ENCODE results near the gene GNA12.
"Not testable (repeated sequence)": the region's sequence is repeated elsewhere in the genome, so short reads cannot be mapped to it uniquely, and the experiment has no call there.

The GNA12 gene

DNA sequence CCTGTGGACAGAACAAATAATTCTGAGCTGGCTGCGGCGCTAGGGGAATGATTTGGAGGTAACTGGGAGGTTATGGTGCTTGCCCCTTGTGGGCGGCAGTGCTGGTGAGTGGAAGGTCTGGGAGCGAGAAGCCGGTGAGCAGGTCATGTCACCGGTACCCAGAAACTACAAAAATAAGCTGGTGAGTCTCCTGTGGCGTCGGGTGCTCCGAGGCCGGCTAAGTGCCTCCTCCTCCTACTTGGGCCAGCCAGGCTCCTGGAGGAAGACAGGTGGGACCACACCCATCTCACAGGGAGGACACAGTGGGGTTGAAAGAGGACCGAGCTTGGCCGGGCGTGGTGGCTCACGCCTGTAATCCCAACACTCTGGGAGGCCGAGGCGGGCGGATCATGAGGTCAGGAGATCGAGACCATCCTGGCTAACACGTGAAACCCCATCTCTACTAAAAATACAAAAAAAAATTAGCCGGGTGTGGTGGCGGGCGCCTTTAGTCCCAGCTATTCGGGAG lies 152.1 kb downstream of the GNA12 start:
- not testable (repeated sequence) for DNase-seq (ENCODE audit: low spot score)

DNA sequence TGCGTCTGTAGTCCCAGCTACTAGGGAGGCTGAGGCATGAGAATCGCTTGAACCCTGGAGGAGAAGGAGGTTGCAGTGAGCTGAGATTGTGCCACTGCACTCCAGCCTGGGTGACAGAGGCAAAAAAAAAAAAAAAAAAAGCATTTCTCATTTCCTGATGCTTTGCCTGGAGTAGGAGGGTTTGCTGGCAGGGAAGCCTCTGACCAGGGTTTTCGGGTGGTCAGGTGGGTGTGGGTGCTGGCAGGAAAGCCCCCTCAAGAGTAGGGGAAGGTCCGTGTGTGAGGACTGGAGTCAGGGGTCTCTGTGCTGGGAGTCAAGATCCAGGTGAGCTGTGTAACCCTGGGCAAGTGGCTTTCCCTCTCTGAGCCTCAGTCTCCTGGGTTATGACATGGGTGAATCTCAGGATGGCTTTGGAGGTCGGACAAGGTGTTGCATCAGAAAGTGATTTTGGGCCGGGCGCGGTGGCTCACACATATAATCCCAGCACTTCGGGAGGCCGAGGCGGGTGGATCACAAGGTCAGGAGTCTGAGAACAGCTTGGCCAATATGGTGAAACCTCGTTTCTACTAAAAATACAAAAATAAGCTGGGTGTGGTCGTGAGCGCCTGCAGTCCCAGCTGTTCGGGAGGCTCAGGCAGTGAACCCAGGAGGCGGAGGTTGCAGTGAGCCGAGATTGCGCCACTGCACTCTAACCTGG lies 152.9 kb downstream of the GNA12 start:
- DNase-seq (ENCODE audit: low spot score) = no peak

GRCh38 chr7:2689951-2690705 lies 154.0 kb downstream of the GNA12 start:
- DNase-seq (ENCODE audit: low spot score) = no peak

DNA sequence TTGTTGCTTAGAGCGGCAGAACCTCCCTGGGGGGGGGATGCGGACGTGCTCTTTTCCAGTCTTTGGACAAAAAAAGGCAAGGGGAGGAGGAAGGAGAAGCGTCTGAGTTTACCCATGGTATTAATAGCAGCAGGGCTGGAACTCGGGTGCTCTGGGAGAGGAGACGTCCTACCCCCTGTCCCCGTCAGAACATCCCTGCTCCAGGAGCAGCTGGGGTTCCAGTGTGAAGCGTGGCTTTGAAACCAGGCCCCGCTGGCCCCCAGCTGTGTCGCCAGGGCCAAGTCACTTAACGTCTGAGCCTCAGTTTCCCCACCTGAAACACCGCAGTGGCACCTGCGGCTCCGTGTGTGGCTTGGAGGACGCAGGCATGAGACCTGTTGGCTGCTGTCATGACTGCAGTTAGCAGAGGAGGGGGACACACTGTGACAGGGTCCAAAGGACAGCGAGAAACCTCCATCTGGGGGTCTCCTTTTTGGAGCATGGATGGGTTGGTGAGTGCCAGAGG lies 154.7 kb downstream of the GNA12 start:
- DNase-seq (ENCODE audit: low spot score) = no peak

DNA sequence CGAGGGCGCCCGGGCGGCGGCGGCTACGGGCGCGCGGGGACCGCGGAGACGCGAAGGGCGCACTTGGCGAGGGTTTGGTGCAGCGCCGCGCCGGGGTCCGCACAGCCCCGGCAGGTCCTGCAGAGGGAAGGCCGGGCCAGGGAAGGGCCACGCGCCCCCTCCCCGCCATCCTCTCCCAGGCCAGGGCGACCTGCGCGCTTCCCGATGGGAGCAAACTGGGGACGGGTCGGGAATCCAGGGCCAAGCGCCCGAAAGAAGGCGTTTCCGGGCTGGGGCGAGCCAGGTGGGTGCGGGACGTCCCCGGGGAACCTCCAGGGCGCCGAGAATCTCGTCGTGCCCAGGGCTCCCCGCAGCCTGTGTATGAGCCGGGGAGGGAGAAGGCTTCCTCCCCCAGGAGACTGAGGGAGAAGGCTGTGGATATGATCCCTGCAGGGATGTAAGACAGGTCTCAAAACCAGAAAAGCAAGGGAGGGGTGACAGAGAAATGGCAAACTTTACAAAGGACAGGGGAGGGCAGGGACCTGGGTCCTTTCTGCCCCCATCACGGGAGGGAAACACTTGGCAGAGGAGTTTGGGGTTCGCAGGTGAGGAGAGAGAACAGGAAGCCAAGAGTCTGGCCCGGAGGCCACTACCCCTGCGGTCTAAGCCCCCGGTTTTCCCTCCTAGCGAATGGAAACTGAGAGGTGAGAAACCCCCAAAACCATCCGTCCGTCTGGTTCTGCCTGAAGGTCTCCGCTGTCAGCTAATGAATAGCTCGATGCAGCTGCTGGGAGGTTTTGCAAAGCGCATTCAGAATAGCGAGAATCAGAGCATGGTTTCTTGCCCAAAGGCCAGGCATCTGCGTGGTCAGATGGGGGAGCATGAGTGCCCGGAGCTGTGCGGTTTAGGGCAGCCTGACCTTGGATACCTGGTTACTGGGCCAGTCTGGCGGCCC lies 155.4 kb downstream of the GNA12 start:
- no peak for DNase-seq (ENCODE audit: low spot score)

DNA sequence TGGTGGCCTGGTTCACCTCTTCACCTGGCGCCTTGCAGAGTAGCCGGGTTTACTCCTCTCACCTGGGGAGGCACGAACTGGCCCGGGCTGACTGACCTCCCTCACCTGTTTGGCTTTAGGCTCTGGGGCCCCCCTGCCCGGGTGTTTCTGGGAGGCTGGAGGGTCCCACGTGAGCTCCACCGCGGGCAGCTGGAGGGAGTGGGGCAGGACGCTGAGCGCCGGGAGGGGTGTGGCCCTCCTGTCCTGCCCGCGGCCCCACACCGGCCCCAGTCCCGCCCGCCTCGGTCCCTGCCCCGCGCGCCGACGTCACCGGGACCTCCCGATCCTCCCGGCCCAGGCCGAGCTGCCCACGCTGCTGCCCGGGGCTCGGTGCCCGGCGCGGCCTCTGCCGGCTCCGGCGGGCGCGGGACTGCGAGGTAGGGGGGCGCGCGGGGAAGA lies 156.2 kb downstream of the GNA12 start, which contains the start of gene AMZ1:
Gene AMZ1 (plus strand): TSS at position 322 of the 438 bp plus-strand sequence. CDS start 12,250 bp downstream, outside the sequence.
- no peak for DNase-seq (ENCODE audit: low spot score)

- no peak for DNase-seq (ENCODE audit: low spot score)
Observed at GRCh38 chr7:2687338-2687869, 156.7 kb downstream of the GNA12 start.

DNA sequence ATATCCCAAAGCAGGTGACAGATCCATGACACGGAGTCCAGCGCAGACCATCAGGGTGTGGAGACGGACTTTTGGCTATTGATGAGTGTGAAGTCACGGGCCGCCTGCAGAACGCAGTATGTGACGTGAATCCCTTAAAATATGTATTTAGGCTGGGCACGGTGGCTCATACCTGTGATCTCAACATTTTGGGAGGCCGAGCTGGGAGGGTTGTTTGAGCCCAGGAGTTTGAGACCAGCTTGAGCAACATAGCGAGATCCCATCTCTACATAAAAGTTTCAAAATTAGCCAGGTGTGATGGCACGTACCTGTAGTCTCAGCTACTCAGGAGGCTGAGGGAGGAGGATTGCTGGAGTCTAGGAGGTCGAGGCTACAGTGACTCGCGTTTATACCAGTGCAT lies 158.0 kb downstream of the GNA12 start:
- DNase-seq (ENCODE audit: low spot score) = no peak

DNA sequence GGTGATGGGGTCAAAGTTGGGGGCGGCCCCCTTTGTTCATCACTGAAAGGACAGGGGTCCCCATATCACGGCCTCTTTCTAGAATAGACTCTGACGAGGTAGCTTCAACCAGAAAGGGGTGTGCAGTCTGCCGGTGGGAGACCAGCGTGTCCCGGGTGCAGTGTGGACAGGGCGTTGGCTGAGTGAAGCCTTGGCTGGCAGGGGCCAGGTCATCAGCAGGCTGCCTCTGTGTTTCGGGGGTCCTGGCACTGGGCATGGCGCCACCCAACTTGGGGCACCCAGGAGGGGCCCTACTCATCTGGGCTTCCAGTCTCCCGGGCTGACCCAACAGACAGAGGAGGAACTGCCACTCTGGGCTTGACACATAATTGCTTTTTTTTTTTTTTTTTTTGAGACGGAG lies 159.6 kb downstream of the GNA12 start:
- no peak for DNase-seq (ENCODE audit: low spot score)

DNA sequence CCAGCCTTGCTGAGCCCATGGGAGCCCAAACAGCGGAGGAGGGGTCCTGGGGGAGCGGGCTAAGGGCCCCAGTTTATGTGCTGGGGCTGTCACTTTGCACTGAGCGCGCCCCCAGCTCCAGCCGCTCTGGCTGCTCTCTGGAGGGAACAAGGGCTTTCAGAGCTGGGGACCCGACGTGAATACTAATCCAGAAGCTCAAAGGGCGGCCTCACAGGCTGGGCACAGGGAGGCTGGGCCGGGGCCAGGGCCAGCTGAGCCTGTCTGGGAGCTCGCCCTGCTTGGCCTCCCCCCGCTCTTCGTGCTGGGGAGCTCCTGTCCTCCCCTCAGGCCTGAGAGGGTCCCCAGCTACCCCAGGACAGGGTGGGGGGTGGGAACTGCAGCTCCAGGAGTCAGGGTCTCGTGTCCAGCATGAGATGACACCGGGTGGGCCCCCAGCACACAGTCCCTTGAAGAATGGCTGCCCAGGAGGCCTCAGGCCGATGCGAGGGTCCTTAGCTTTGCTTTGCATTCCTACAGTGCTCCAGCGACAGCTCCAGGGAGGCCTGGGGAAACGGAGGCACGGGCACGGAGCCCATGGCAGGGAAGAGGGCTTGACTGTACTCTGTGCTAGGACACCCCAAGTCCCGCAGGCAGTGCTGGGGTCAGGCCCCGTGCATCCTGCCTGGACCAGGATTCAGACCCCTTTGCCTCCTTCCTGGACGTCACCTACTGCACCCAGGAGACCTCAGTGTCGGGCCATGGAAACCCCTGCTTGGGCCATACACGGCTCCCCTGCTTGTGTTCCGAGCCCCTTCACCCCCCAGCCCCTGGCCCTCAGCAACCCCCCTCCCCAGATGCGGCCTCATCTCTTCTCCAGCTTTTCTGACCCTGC lies 161.9 kb downstream of the GNA12 start:
- DNase-seq (ENCODE audit: low spot score) = no peak

DNA sequence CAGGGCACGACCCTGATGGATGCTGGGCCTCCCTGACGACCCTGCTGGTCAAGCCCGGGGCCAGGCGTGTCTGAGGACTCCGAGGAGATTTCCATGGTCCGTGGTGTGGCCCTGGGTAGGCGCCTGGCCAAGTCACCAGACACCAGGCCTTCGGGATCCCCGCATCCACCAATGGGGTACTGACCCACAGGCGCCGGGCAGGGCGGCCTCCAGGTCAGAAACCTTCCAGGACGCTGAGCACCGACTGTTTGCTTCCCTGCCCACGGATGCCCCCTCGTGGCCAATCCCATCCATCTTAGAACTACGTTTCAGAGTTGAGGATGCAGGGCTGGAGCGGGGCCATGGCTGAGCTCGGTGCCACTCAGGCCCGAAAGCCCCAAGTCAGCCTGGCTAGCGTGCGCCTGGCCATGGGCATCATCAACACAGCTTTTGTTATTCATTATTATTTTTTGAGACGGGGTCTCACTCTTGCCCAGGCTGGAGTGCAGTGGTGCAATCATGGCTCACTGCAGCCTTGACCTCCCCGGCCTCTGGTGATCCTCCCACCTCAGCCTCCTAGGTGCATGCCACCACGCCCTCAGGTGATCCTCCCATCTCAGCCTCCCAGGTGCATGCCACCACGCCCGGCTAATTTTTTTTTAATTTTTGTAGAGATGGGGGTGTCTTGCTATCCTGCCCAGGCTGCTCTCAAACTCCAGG lies 163.2 kb downstream of the GNA12 start:
- peak; percentile 43 for DNase-seq (ENCODE audit: low spot score)

DNA sequence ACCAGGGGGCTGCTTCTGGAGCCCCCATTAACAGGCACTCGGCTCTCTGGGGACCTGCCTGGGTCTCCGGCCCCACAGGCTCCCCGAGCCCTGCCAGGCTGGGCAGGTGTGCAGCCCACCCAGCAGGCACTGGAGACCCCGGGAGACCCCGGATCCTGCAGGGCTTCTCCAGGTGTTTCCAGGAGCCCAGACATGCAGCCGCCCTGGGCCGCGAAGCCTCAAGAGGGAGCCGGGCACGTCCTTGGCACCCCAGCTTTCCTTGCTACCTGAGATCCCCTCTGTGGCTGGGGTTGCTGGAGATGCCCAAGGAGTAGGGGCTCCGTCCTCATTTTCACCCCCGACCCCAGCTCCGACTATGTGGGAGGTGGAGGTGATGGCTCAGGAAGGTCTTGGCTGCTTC lies 163.9 kb downstream of the GNA12 start:
- no peak for DNase-seq (ENCODE audit: low spot score)

- not testable (repeated sequence) for DNase-seq (ENCODE audit: low spot score)
Observed at GRCh38 chr7:2679135-2680127, 164.7 kb downstream of the GNA12 start.

DNA sequence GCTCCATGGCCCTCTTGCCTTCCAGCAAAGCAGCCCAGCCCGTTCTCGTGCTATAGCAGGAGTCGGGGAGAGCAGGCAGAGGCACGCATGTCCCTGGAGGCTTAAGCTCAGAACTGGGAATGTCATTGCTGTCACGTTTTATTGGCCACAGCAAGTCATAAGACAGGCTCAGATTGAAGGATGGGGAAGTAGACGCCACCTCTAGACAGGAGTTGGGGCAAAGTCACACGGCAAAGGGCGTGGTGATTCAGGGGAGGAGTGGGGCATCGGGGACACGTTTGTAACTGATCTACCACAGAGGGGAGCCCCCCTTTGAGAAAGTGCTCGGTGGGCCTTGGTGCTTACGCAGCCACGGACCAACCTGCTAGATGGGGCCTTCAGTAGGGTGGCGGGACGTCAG lies 165.7 kb downstream of the GNA12 start:
- not testable (repeated sequence) for DNase-seq (ENCODE audit: low spot score)
